Chondrocyte (in vitro differentiated cells): ENCODE data around the gene PRSS33. TPM values are rescaled to one million over a fixed set of nuclear protein-coding genes. Genes with fewer than 3 reads are reported as not detected.

Source experiments
- DNase-seq: peaks from one replicate; pipeline ENCODE4 v3.0.0; 2021; ENCODE audit warnings: mixed read lengths, low spot score
- H3K27ac Mint-ChIP-seq: one replicate; pipeline ENCODE4 v1.8.0; 2021; ENCODE audit warnings: mild to moderate bottlenecking, moderate library complexity, mixed read lengths; ENCODE audit not compliant: unreplicated experiment
- H3K27me3 Mint-ChIP-seq: 2 replicates; pipeline ENCODE4 v1.8.0; 2021; ENCODE audit warnings: low read depth, mixed read lengths
- H3K36me3 Mint-ChIP-seq: 2 replicates; pipeline ENCODE4 v1.8.0; 2021; ENCODE audit warnings: low read depth, mixed read lengths
- H3K4me1 Mint-ChIP-seq: 2 replicates; pipeline ENCODE4 v1.8.0; 2021; ENCODE audit warnings: low read depth, mild to moderate bottlenecking, mixed read lengths
- H3K4me3 Mint-ChIP-seq: one replicate; pipeline ENCODE4 v1.8.0; 2021; ENCODE audit warnings: mild to moderate bottlenecking, moderate library complexity, mixed read lengths; ENCODE audit not compliant: unreplicated experiment
- H3K9me3 Mint-ChIP-seq: 2 replicates; pipeline ENCODE4 v1.8.0; 2021; ENCODE audit warnings: low read depth, mixed read lengths
- CTCF ChIP-seq: fragments of 200-600 bp; sonication (generic); IDR thresholded peaks from 2 replicates; pipeline ENCODE4 v1.5.0; 2021; ENCODE audit warnings: antibody characterized with exemption, mild to moderate bottlenecking, moderate library complexity
- total RNA-seq: library from RNA; stranded (reverse); gene quantifications from 3 replicates; pipeline ENCODE4 v1.2.1, GENCODE V29; 2021

Gene PRSS33
- total RNA-seq, 1 donor from 2014 or later: not detected

DNA sequence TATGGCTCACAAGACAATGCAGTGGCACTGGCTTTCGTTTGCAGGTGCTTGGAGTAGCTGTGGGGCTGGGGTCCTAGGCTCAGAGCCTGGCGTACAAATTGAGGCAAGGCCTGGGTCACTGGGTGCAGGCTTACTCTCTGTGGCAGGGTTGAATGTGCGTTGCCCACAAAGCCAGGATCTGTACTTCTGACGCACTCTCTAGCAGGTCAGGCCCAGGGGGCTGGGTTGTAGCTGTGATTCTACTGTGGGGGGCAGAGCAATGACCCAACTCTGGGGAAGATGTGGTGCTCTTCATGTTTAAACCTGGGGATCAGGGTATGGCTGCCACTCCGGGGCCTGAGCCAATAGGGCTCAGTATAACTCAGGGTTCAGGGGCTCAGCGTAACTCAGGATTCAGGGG is 23.3 kb upstream of the PRSS33 start:
- H3K27me3 Mint-ChIP-seq: peaks cover 51% of the 10 kb centered on the region
- TF ChIP-seq CTCF: no peak
- peaks cover 12% of the 10 kb centered on the region for H3K9me3 Mint-ChIP-seq
- no peaks in the 10 kb centered on the region for H3K4me1 Mint-ChIP-seq
- peaks cover 2% of the 10 kb centered on the region for H3K36me3 Mint-ChIP-seq
- DNase-seq: peak; percentile 38
- H3K4me3 Mint-ChIP-seq: no peak overlapping the region
- no peak overlapping the region for H3K27ac Mint-ChIP-seq

- no peak for DNase-seq
- H3K4me1 Mint-ChIP-seq: no peaks in the 10 kb centered on the region
- H3K36me3 Mint-ChIP-seq: peaks cover 2% of the 10 kb centered on the region
- no peak overlapping the region for H3K27ac Mint-ChIP-seq
- TF ChIP-seq CTCF: no peak
- H3K4me3 Mint-ChIP-seq: no peak overlapping the region
- H3K9me3 Mint-ChIP-seq: peaks cover 18% of the 10 kb centered on the region
- peaks cover 46% of the 10 kb centered on the region for H3K27me3 Mint-ChIP-seq
These were observed 21.9 kb upstream of the PRSS33 start for GRCh38 chr16:2809149-2809760.

- no peaks in the 10 kb centered on the region for H3K4me1 Mint-ChIP-seq
- H3K27me3 Mint-ChIP-seq: peaks cover 47% of the 10 kb centered on the region
- H3K9me3 Mint-ChIP-seq: peaks cover 29% of the 10 kb centered on the region
- no peak overlapping the region for H3K27ac Mint-ChIP-seq
- H3K4me3 Mint-ChIP-seq: no peak overlapping the region
- no peak for TF ChIP-seq CTCF
- peak; percentile 48 for DNase-seq
- peaks cover 5% of the 10 kb centered on the region for H3K36me3 Mint-ChIP-seq
These were observed 20.8 kb upstream of the PRSS33 start for GRCh38 chr16:2808181-2808580.

DNA sequence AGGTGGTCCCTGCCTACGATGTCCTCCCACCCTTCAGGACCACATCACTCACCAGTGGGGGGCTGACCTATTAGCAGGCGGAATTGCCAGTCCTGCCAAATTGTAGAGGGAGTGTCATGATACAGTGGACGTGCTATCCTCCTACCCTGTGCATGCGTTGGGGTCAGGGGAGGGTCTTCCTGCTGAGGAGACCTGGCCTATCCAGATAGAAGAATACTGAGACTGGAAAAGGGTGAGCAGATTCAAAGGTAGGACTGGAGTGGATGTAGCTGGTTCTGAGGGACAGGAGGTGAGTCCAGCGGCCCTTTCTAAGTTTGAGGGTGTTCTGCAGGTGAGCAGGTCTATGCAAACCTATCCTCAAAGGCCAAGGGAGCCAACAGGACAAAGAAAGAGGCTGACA is 18.9 kb upstream of the PRSS33 start:
- peak; percentile 41 for DNase-seq
- H3K27ac Mint-ChIP-seq: no peak overlapping the region
- H3K36me3 Mint-ChIP-seq: peaks cover 5% of the 10 kb centered on the region
- TF ChIP-seq CTCF: no peak
- H3K4me1 Mint-ChIP-seq: no peaks in the 10 kb centered on the region
- H3K4me3 Mint-ChIP-seq: no peak overlapping the region
- peaks cover 43% of the 10 kb centered on the region for H3K27me3 Mint-ChIP-seq
- peaks cover 32% of the 10 kb centered on the region for H3K9me3 Mint-ChIP-seq

- H3K36me3 Mint-ChIP-seq: peaks cover 5% of the 10 kb centered on the region
- peak; percentile 61 for DNase-seq
- no peak overlapping the region for H3K27ac Mint-ChIP-seq
- no peaks in the 10 kb centered on the region for H3K4me1 Mint-ChIP-seq
- no peak for TF ChIP-seq CTCF
- no peak overlapping the region for H3K4me3 Mint-ChIP-seq
- H3K27me3 Mint-ChIP-seq: peaks cover 34% of the 10 kb centered on the region
- H3K9me3 Mint-ChIP-seq: peaks cover 32% of the 10 kb centered on the region
These were observed 17.4 kb upstream of the PRSS33 start for GRCh38 chr16:2804728-2805127.
